ENCODE results near the gene HDAC7. TPM values are rescaled to one million over a fixed set of nuclear protein-coding genes. Genes with fewer than 3 reads are reported as not detected.

Gene HDAC7
- total and polyA plus RNA-seq, 4 donors, result 3.5 to 14.7 (median 7.2) TPM

- no peaks in the 10 kb centered on the region for H3K36me3 ChIP-seq (ENCODE audit: control insufficient read depth in 4 of 4, insufficient read depth in 3 of 4, low read depth in 1 of 4, low read length in 3 of 4)
- H3K9me3 ChIP-seq (ENCODE audit: control insufficient read depth in 4 of 4, low read length in 3 of 4), result no peaks in the 10 kb centered on the region
- H3K27me3 ChIP-seq (ENCODE audit: control insufficient read depth in 4 of 4, insufficient read depth in 4 of 4, low read length in 3 of 4), result no peaks in the 10 kb centered on the region
- no peak overlapping the region for H3K27ac ChIP-seq (ENCODE audit: low read depth in 1 of 2, low read length in 2 of 2)
- TF ChIP-seq FOXA1 (IDR thresholded peaks at IDR 0.05), result no peak
- TF ChIP-seq GABPA (IDR thresholded peaks at IDR 0.05 in 1 of 2, conservative IDR thresholded peaks at IDR 0.05 in 1 of 2), result no peak
- no peak for TF ChIP-seq FOXA2 (IDR thresholded peaks at IDR 0.05)
- TF ChIP-seq RAD21 (IDR thresholded peaks at IDR 0.05), result no peak
- TF ChIP-seq, protein P1, sequence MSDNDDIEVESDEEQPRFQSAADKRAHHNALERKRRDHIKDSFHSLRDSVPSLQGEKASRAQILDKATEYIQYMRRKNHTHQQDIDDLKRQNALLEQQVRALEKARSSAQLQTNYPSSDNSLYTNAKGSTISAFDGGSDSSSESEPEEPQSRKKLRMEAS (IDR thresholded peaks at IDR 0.05), result no peak
- no peak for TF ChIP-seq EGR1 (IDR thresholded peaks at IDR 0.05; ENCODE audit: low read depth in 2 of 2)
- no peak for TF ChIP-seq YY1 (IDR thresholded peaks at IDR 0.05)
- TF ChIP-seq ATF3 (IDR thresholded peaks at IDR 0.05), result no peak
- no peak for TF ChIP-seq HNF4G (IDR thresholded peaks at IDR 0.05)
- TF ChIP-seq NR2F2 (IDR thresholded peaks at IDR 0.05), result no peak
- TF ChIP-seq HNF4A (conservative IDR thresholded peaks at IDR 0.05), result no peak
- TF ChIP-seq JUND (IDR thresholded peaks at IDR 0.05), result no peak
- no peak for TF ChIP-seq RXRA (IDR thresholded peaks at IDR 0.05)
- TF ChIP-seq ZBTB33 (IDR thresholded peaks at IDR 0.05), result no peak
- TF ChIP-seq, protein P2, sequence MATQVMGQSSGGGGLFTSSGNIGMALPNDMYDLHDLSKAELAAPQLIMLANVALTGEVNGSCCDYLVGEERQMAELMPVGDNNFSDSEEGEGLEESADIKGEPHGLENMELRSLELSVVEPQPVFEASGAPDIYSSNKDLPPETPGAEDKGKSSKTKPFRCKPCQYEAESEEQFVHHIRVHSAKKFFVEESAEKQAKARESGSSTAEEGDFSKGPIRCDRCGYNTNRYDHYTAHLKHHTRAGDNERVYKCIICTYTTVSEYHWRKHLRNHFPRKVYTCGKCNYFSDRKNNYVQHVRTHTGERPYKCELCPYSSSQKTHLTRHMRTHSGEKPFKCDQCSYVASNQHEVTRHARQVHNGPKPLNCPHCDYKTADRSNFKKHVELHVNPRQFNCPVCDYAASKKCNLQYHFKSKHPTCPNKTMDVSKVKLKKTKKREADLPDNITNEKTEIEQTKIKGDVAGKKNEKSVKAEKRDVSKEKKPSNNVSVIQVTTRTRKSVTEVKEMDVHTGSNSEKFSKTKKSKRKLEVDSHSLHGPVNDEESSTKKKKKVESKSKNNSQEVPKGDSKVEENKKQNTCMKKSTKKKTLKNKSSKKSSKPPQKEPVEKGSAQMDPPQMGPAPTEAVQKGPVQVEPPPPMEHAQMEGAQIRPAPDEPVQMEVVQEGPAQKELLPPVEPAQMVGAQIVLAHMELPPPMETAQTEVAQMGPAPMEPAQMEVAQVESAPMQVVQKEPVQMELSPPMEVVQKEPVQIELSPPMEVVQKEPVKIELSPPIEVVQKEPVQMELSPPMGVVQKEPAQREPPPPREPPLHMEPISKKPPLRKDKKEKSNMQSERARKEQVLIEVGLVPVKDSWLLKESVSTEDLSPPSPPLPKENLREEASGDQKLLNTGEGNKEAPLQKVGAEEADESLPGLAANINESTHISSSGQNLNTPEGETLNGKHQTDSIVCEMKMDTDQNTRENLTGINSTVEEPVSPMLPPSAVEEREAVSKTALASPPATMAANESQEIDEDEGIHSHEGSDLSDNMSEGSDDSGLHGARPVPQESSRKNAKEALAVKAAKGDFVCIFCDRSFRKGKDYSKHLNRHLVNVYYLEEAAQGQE (IDR thresholded peaks at IDR 0.05), result no peak
- 90% methylated on average over 4 of the region's 4 CpGs for WGBS
- peaks cover 0 to 4% (median 0%) of the 10 kb centered on the region in 4 donors for H3K4me1 ChIP-seq (ENCODE audit: control insufficient read depth in 4 of 4, insufficient read depth in 4 of 4, low read length in 3 of 4)
- no peak overlapping the region for H3K9ac ChIP-seq (ENCODE audit: low read depth in 1 of 2, low read length in 2 of 2)
- H3K4me3 ChIP-seq (ENCODE audit: low read depth in 1 of 3, low read length in 3 of 3), result no peak overlapping the region
- DNase-seq (ENCODE audit: low spot score), result no peak
Measured at GRCh38 chr12:47752121-47752520, 67.6 kb downstream of the HDAC7 start.

DNA sequence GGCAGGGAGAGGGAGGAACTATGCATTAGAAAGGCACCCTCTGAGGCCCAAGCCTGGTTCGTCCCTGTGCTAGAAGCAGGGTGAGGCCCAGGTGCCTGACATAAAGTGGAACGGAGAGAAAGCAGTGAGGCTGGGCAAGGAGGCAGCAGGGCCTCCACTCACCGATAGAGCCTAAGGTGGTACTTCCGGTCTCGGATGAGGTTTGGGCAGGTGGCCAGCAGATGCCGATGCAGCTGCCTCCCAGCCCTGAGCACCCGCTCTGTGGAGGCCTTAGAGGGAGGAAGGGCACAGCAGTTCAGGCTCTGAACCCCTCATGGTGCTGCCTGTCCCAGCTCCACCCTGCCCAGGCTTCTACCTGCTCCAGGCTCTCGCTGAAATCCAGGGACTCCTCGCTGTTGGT, 68.1 kb downstream of the HDAC7 start:
- Histone ChIP-seq H3K27me3 (ENCODE audit: control insufficient read depth in 4 of 4, insufficient read depth in 4 of 4, low read length in 3 of 4) (no peaks in the 10 kb centered on the region), H3K27ac (ENCODE audit: low read depth in 1 of 2, low read length in 2 of 2) (no peak overlapping the region), H3K4me3 (ENCODE audit: low read depth in 1 of 3, low read length in 3 of 3) (no peak overlapping the region), H3K4me1 (ENCODE audit: control insufficient read depth in 4 of 4, insufficient read depth in 4 of 4, low read length in 3 of 4) (peaks cover 0 to 4% (median 0%) of the 10 kb centered on the region in 4 donors), H3K9me3 (ENCODE audit: control insufficient read depth in 4 of 4, low read length in 3 of 4) (no peaks in the 10 kb centered on the region), H3K36me3 (ENCODE audit: control insufficient read depth in 4 of 4, insufficient read depth in 3 of 4, low read depth in 1 of 4, low read length in 3 of 4) (no peaks in the 10 kb centered on the region), H3K9ac (ENCODE audit: low read depth in 1 of 2, low read length in 2 of 2) (no peak overlapping the region)
- DNase-seq (ENCODE audit: low spot score), result no peak
- TF ChIP-seq YY1 (IDR thresholded peaks at IDR 0.05) (no peak), HNF4G (IDR thresholded peaks at IDR 0.05) (no peak), EGR1 (IDR thresholded peaks at IDR 0.05; ENCODE audit: low read depth in 2 of 2) (no peak), ZBTB33 (IDR thresholded peaks at IDR 0.05) (no peak), CTCF (IDR thresholded peaks at IDR 0.05; ENCODE audit: low read depth, low read length, missing input control) (no peak), TAF1 (conservative IDR thresholded peaks at IDR 0.05) (no peak), FOXA1 (IDR thresholded peaks at IDR 0.05) (no peak), SP1 (IDR thresholded peaks at IDR 0.05) (no peak)
- TF ChIP-seq, protein P2 (IDR thresholded peaks at IDR 0.05), result no peak
- WGBS, result 88% methylated on average over 9 of the region's 9 CpGs

Measured in liver (tissue), 9 donors.